K562 (cell line): Measurements from ENCODE around the gene AURKB. TPM values are rescaled to one million over a fixed set of nuclear protein-coding genes. Genes with fewer than 3 reads are reported as not detected.

Experiments
- BRF1 ChIP-seq: IDR thresholded peaks from 3 replicates; pipeline ENCODE4 v1.6.1; 2011; ENCODE audit warnings: borderline replicate concordance, mild to moderate bottlenecking; ENCODE audit not compliant: insufficient read length; ENCODE audit errors: extremely low read depth
- EGR1 ChIP-seq: fragments of 450-650 bp; conservative IDR thresholded peaks from 2 replicates; pipeline ENCODE4 v1.6.1; 2017; ENCODE audit warnings: mild to moderate bottlenecking
- ESRRB ChIP-seq: fragments of 250-450 bp; sonication (Bioruptor Pico); IDR thresholded peaks from 2 replicates; pipeline ENCODE4 v1.5.0; 2020; ENCODE audit warnings: mild to moderate bottlenecking, moderate library complexity, borderline replicate concordance
- FOXP1 ChIP-seq: sonication (generic); formaldehyde crosslinking; IDR thresholded peaks from 2 replicates; pipeline ENCODE4 v1.8.0; 2022; ENCODE audit warnings: mild to moderate bottlenecking, missing genetic modification reagents
- HNRNPH1 ChIP-seq: fragments of 200-400 bp; formaldehyde crosslinking; optimal IDR thresholded peaks from 2 replicates; pipeline ENCODE3; 2017; ENCODE audit warnings: low read depth, mild to moderate bottlenecking, low read length, moderate library complexity
- ILK ChIP-seq: fragments of 450-650 bp; IDR thresholded peaks from 2 replicates; pipeline ENCODE4 v1.6.1; 2016; ENCODE audit warnings: missing genetic modification characterization, low read depth, mild to moderate bottlenecking, missing compliant biosample characterization, moderate library complexity, borderline replicate concordance
- IRF2 ChIP-seq: sonication (generic); formaldehyde crosslinking; IDR thresholded peaks from 2 replicates; pipeline ENCODE4 v1.8.1; 2022; ENCODE audit warnings: mild to moderate bottlenecking, missing genetic modification reagents
- KLF16 ChIP-seq: IDR thresholded peaks from 2 replicates; pipeline ENCODE4 v1.6.1; 2016; ENCODE audit warnings: antibody characterized with exemption
- MIER1 ChIP-seq: fragments of 450-650 bp; IDR thresholded peaks from 2 replicates; pipeline ENCODE4 v1.6.1; 2016; ENCODE audit warnings: antibody characterized with exemption, mild to moderate bottlenecking, low read depth
- MTF1 ChIP-seq: fragments of 250-450 bp; sonication (Bioruptor Pico); IDR thresholded peaks from 2 replicates; pipeline ENCODE4 v1.9.0; 2021; ENCODE audit warnings: moderate library complexity, mild to moderate bottlenecking, inconsistent platforms, borderline replicate concordance
- NKRF ChIP-seq: fragments of 450-650 bp; IDR thresholded peaks from 2 replicates; pipeline ENCODE4 v1.6.1; 2016; ENCODE audit warnings: borderline replicate concordance
- POLR2A ChIP-seq: fragments of 450-650 bp; conservative IDR thresholded peaks from 2 replicates; pipeline ENCODE4 v1.6.1; 2016
- RFX7 ChIP-seq: fragments of 250-450 bp; sonication (Bioruptor Pico); IDR thresholded peaks from 2 replicates; pipeline ENCODE4 v1.5.1; 2021; ENCODE audit warnings: mild to moderate bottlenecking
- SUPT5H ChIP-seq: fragments of 450-650 bp; IDR thresholded peaks from 2 replicates; pipeline ENCODE4 v1.6.1; 2016
- TGIF2 ChIP-seq: sonication (generic); formaldehyde crosslinking; IDR thresholded peaks from 2 replicates; pipeline ENCODE4 v1.8.1; 2022; ENCODE audit warnings: mild to moderate bottlenecking, missing genetic modification reagents, moderate library complexity
- U2AF1 ChIP-seq: fragments of 200-400 bp; formaldehyde crosslinking; optimal IDR thresholded peaks from 2 replicates; pipeline ENCODE3; 2017; ENCODE audit warnings: mild to moderate bottlenecking, low read depth, low read length, moderate library complexity
- ZNF592 ChIP-seq: fragments of 450-650 bp; IDR thresholded peaks from 2 replicates; pipeline ENCODE4 v1.6.1; 2017; ENCODE audit warnings: antibody characterized with exemption, mild to moderate bottlenecking
- ZNF76 ChIP-seq: fragments of 250-450 bp; sonication (Bioruptor Pico); IDR thresholded peaks from 2 replicates; pipeline ENCODE4 v1.4.0; 2020; ENCODE audit warnings: mild to moderate bottlenecking, moderate library complexity, borderline replicate concordance
- polyA plus RNA-seq, 8 experiments: library from polyadenylated mRNA; depleted of rRNA in 4 of 8; stranded (reverse) in 5 of 8; unstranded in 3 of 8; fragments of >200 nt; fragmentation: Nextera tagmentation in 2 of 8; fragmentation: Illumina TruSeq in 1 of 8; extraction: Ambion mirVana in 2 of 8; extraction: Trizol in 1 of 8; gene quantifications; 2 replicates each; pipeline versions ENCODE4 v1.2.1 to v1.2.3, GENCODE V29; 2011 to 2014; ENCODE audit warnings: inconsistent platforms in 1 of 8, missing spikeins in 1 of 8
- total RNA-seq, 7 experiments: library from RNA; depleted of rRNA in 6 of 7; stranded (reverse); fragments of >200 nt in 6 of 7; fragmentation: Illumina TruSeq in 2 of 7; extraction: Trizol in 2 of 7; gene quantifications; 2 replicates each; pipeline versions ENCODE4 v1.2.1 to v1.2.3, GENCODE V29; 2011 to 2021; ENCODE audit warnings: low replicate concordance in 1 of 7
- TF ChIP-seq, protein P1 (sequence below): fragments of 250-450 bp; sonication (Bioruptor Pico); IDR thresholded peaks from 2 replicates; pipeline ENCODE4 v1.8.0; 2022; ENCODE audit warnings: inconsistent platforms

The AURKB gene
- total and polyA plus RNA-seq, 9 of the 15 experiments (the other 6 are each of a cell fraction or from before 2014, with no cell fraction given) = 27.2 to 114 (median 74.8) TPM

DNA sequence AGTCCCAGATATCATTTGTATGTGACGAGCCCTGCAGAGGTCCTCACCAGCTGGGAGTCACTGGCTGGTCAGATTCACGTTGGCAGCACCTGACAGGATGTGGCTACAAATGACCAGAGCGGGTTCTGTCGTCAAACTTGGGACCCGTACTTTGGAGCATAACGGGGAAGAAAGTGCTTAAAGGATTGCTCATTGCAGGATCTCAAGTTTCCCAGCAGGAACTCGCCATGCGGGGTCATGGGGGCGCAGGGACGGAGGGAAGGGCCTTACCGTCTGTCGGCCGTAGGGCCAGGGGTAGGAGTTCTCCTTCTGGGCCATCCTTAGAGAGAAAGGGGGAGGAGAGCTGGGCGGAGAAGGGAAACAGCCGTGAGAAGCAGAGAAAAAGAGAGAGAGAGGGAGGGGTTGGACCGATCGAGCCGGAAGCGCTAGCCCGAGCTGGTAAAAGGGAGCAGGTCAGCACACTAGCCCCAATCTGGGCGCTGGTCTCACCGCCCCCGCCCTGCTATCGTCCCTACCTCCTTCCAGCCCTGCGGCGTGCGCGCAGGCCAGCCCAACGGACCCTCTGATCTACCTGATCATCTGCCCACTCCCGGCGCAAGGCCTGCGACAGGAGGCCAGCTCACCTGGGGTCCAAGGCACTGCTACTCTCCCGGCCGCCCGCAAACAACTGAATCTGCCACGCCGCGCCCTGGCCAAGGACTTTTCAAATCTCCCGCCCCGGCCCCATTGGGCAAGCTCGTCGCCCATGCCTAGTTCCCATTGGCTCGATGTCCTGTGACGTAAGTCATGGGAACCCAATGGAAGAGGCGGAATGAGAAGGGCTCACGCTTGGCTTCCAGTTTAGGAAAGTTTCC lies at the start of gene AURKB (continued):
- TF ChIP-seq ZNF592 (no peak), EGR1 (peak; percentile 86), MTF1 (no peak), POLR2A (peak; percentile 95), IRF2 (no peak), KLF16 (no peak), TGIF2 (CRISPR knock-in tag) (0 out of 2 replicates have a peak, but pooled peaks have one; percentile 44), BRF1 (no peak), ILK (tag) (no peak), U2AF1 (no peak), ZNF76 (CRISPR knock-in tag) (no peak), ESRRB (CRISPR knock-in tag) (no peak), RFX7 (CRISPR knock-in tag) (no peak), SUPT5H (peak; percentile 90), FOXP1 (CRISPR knock-in tag) (no peak), MIER1 (no peak), HNRNPH1 (no peak), NKRF (peak; percentile 97)
- TF ChIP-seq, protein P1, sequence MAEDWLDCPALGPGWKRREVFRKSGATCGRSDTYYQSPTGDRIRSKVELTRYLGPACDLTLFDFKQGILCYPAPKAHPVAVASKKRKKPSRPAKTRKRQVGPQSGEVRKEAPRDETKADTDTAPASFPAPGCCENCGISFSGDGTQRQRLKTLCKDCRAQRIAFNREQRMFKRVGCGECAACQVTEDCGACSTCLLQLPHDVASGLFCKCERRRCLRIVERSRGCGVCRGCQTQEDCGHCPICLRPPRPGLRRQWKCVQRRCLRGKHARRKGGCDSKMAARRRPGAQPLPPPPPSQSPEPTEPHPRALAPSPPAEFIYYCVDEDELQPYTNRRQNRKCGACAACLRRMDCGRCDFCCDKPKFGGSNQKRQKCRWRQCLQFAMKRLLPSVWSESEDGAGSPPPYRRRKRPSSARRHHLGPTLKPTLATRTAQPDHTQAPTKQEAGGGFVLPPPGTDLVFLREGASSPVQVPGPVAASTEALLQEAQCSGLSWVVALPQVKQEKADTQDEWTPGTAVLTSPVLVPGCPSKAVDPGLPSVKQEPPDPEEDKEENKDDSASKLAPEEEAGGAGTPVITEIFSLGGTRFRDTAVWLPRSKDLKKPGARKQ (CRISPR knock-in tag) = no peak
